Psoas muscle (tissue), 8 donors: ENCODE data around the gene BYSL. TPM values are rescaled to one million over a fixed set of nuclear protein-coding genes. Genes with fewer than 3 reads are reported as not detected.

Experiments used
- ATAC-seq, 4 donors: fragments of 200-7000 bp; cut with Tn5 transposase; one replicate each; pipeline ENCODE4 v1.9.1; 2020; ENCODE audit warnings: moderate library complexity in 3 of 4, mild to moderate bottlenecking in 2 of 4
- DNase-seq, 2 donors: peaks; one replicate each; pipeline ENCODE4 v3.0.0-alpha.2; 2020
- H3K27ac ChIP-seq: fragments of 200-600 bp; one replicate; pipeline ENCODE4 v1.8.0; 2022
- H3K27me3 ChIP-seq, 3 donors: fragments of 200-600 bp in 1 of 3; one replicate each; pipeline versions ENCODE4 v1.6.1 to v1.8.0; 2013 to 2022; ENCODE audit warnings: low read length in 2 of 3, mild to moderate bottlenecking in 2 of 3, moderate library complexity in 1 of 3; ENCODE audit not compliant: insufficient read depth in 3 of 3
- H3K36me3 ChIP-seq, 2 donors: fragments of 200-600 bp in 1 of 2; one replicate each; pipeline versions ENCODE4 v1.6.1 to v1.8.0; 2013 to 2022; ENCODE audit warnings: low read depth in 1 of 2, mild to moderate bottlenecking in 1 of 2, moderate library complexity in 1 of 2; ENCODE audit not compliant: insufficient read depth in 1 of 2
- H3K4me1 ChIP-seq: fragments of 200-600 bp; one replicate; pipeline ENCODE4 v1.8.0; 2022
- H3K4me3 ChIP-seq: fragments of 200-600 bp; one replicate; pipeline ENCODE4 v1.8.0; 2022; ENCODE audit warnings: mild to moderate bottlenecking
- H3K9me3 ChIP-seq: fragments of 200-600 bp; one replicate; pipeline ENCODE4 v1.8.0; 2022
- CTCF ChIP-seq: fragments of 200-600 bp; IDR thresholded peaks from one replicate; pipeline ENCODE4 v1.8.0; 2022; ENCODE audit warnings: antibody characterized with exemption
- WGBS, 3 donors: extraction: QIAGEN DNeasy Blood & Tissue Kit; methylation state at CpG; one replicate each; pipeline versions ENCODE4 v1.1.6 to v1.1.7; 2013; 5-methylcytosine and 5-hydroxymethylcytosine counted together
- intact Hi-C, 2 donors: fragments of 100-400 bp; cut with DNase I; formaldehyde crosslinking; loops; one replicate each; pipeline versions ENCODE4 v1.11.0 to v1.14.2; 2022
- polyA plus RNA-seq, 3 donors: library from polyadenylated mRNA; stranded (reverse); fragments of 200-250 nt; gene quantifications; one replicate each; pipeline ENCODE4 v1.2.3, GENCODE V29; 2013
- total RNA-seq, 4 donors: library from RNA; stranded (reverse); fragmentation: NEBNext Ultra II Directional in 2 of 4; extraction: Animal tissue kit (Norgen Biotek cat#: 25700) in 2 of 4; gene quantifications; one replicate each; pipeline versions ENCODE4 v1.2.1 to v1.2.4, GENCODE V29; 2021 to 2023
- donor health status: healthy with polysubstance abuse.
- donor health status: DM: no; HTN: no; CAD: no; lungs with moderate emphysema.
- donor health status: Bipolar disorder and iron deficiency.
- donor health status: healthy.
- donor health status: DM: yes; HTN: yes; CAD: no.
- donor health status: DM: no; HTN: no; CAD: no.
- donor health status: DM: no; HTN: no; CAD: no.
- donor health status: DM: yes; HTN: yes; CAD: no.

BYSL gene
- total and polyA plus RNA-seq, 7 donors = 20.3 to 55.5 (median 30.6) TPM

DNA sequence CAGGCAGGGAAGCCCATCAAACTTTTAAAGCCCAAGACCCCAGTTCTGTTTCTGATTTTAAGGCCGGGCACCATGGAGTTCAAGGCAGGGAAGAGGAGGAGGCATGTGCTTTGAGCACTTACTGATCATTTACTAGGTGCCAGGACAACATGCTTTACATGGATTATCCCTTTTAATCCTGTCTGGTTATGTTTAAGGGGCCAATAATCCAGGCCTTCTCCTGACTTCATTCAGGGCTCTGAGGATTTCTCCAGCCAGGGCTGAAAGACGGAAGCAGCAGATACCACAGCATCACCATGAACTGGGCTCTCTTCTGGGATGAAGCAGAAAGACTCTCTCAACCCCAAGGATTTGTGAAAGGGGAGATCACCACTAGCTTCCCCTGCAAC lies 16.2 kb downstream of the BYSL start:
- no peaks in the 10 kb centered on the region for H3K27me3 ChIP-seq
- H3K4me1 ChIP-seq = peaks cover 22% of the 10 kb centered on the region
- no peak for ATAC-seq
- no peaks in the 10 kb centered on the region for H3K9me3 ChIP-seq
- intact Hi-C loops = loop anchor here (2.0 to 5.0 kb wide), 3 partner anchors 15 to 107 kb away; no protein-coding TSS in a partner anchor
- WGBS, 3 donors = 48 to 74% (median 58%) methylated on average over 2 of the region's 2 CpGs
- TF ChIP-seq CTCF = no peak
- H3K4me3 ChIP-seq = no peak overlapping the region
- DNase-seq = no peak
- H3K27ac ChIP-seq = no peak overlapping the region
- H3K36me3 ChIP-seq = peaks cover 0 to 31% of the 10 kb centered on the region in 2 donors

- H3K9me3 ChIP-seq = no peaks in the 10 kb centered on the region
- H3K27ac ChIP-seq = peak overlapping the region; percentile 53
- H3K4me1 ChIP-seq = peaks cover 27% of the 10 kb centered on the region
- peaks cover 0 to 26% of the 10 kb centered on the region in 2 donors for H3K36me3 ChIP-seq
- ATAC-seq = no peak
- no peak overlapping the region for H3K4me3 ChIP-seq
- 49 to 55% (median 50%) methylated on average over 4 of the region's 4 CpGs for WGBS, 3 donors
- TF ChIP-seq CTCF = no peak
- no peak for DNase-seq
- H3K27me3 ChIP-seq = no peaks in the 10 kb centered on the region
- intact Hi-C loops = loop anchor here (2.0 to 5.0 kb wide), 3 partner anchors 15 to 107 kb away; no protein-coding TSS in a partner anchor
These were observed 16.7 kb downstream of the BYSL start for GRCh38 chr6:41937861-41938574.

DNA sequence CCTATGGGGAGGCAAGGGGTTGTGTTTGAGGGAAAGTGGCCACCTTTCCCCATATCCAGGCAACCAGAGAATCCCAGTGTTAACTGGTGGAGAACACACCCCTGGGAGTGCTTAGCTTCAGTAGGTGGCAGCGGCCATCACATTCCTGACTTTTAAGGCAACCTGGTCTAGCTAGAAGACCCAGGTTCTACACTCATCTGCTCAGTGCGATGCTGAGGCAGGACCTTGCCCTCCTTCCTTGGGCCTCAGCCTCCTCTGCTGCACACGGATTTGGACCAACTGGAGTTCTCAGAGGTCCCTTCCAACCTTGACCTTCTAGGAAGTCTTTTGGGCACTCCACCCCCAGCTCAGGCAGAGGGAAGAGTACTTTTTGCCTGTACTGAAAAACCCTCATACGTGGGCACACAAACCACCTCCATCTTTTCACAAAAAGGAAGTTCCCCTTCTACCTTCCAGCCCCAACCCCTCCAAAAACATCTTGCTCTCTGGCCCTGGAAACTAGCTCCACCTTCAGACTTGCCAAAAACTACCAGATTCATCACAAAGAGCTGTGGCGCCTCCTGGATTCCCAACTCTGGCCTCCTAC lies 17.4 kb downstream of the BYSL start:
- intact Hi-C loops = loop anchor here in 1 of 2 donors (5.0 kb wide), 1 partner anchor 104 kb away; no protein-coding TSS in a partner anchor
- DNase-seq = no peak
- Histone ChIP-seq H3K27me3 (no peaks in the 10 kb centered on the region), H3K9me3 (no peaks in the 10 kb centered on the region), H3K4me1 (peaks cover 27% of the 10 kb centered on the region), H3K4me3 (no peak overlapping the region), H3K36me3 (peaks cover 0 to 19% of the 10 kb centered on the region in 2 donors), H3K27ac (peak overlapping the region; percentile 53)
- 65 to 80% (median 71%) methylated on average over 5 of the region's 5 CpGs for WGBS, 3 donors
- no peak for TF ChIP-seq CTCF
- no peak for ATAC-seq

GRCh38 chr6:41939176-41939847 lies 18.0 kb downstream of the BYSL start:
- Histone ChIP-seq H3K27me3 (no peaks in the 10 kb centered on the region), H3K4me3 (peak overlapping the region; percentile 97), H3K36me3 (peaks cover 0 to 13% of the 10 kb centered on the region in 2 donors), H3K9me3 (no peaks in the 10 kb centered on the region), H3K27ac (peak overlapping the region; percentile 53), H3K4me1 (peaks cover 27% of the 10 kb centered on the region)
- TF ChIP-seq CTCF = no peak
- intact Hi-C loops = loop anchor here in 1 of 2 donors (5.0 kb wide), 1 partner anchor 103 kb away; no protein-coding TSS in a partner anchor
- WGBS, 3 donors = 46 to 52% (median 48%) methylated on average over 10 to 11 of the region's 11 CpGs
- ATAC-seq = no peak
- peak; percentile 52 to 66 for DNase-seq
